Muscle layer of duodenum (tissue), 2 donors: ENCODE measurements around the gene CD200R1.
A peak's percentile ranks its signal among the peaks of the same experiment; 100 is the strongest.

ENCODE experiments used
- H3K27ac ChIP-seq: one replicate; pipeline ENCODE4 v1.7.0; 2013; ENCODE audit warnings: mild to moderate bottlenecking, low read length
- H3K27me3 ChIP-seq: one replicate; pipeline ENCODE4 v1.7.0; 2013; ENCODE audit warnings: low read depth, mild to moderate bottlenecking, control low read depth, low read length
- H3K36me3 ChIP-seq, 2 donors: one replicate each; pipeline ENCODE4 v1.7.0; 2013; ENCODE audit warnings: low read length in 2 of 2, control low read depth in 1 of 2, mild to moderate bottlenecking in 1 of 2; ENCODE audit not compliant: insufficient read depth in 2 of 2, control insufficient read depth in 1 of 2
- H3K4me1 ChIP-seq, 2 donors: one replicate each; pipeline ENCODE4 v1.7.0; 2013; ENCODE audit warnings: low read length in 2 of 2, mild to moderate bottlenecking in 2 of 2, control low read depth in 1 of 2, moderate library complexity in 1 of 2; ENCODE audit not compliant: insufficient read depth in 2 of 2, control insufficient read depth in 1 of 2
- H3K4me3 ChIP-seq, 2 donors: one replicate each; pipeline ENCODE4 v1.7.0; 2013; ENCODE audit warnings: low read length in 2 of 2, low read depth in 1 of 2, mild to moderate bottlenecking in 1 of 2
- H3K9me3 ChIP-seq, 2 donors: one replicate each; pipeline ENCODE4 v1.7.0; 2013; ENCODE audit warnings: low read length in 2 of 2, control low read depth in 1 of 2, mild to moderate bottlenecking in 1 of 2; ENCODE audit not compliant: control insufficient read depth in 1 of 2
- donor health status: healthy.

Gene CD200R1

GRCh38 chr3:113000691-113001090 lies 25.8 kb upstream of the CD200R1 start:
- Histone ChIP-seq H3K36me3 (peaks cover 40 to 55% of the 10 kb centered on the region in 2 donors), H3K27ac (no peak overlapping the region), H3K4me3 (no peak overlapping the region), H3K9me3 (no peaks in the 10 kb centered on the region), H3K4me1 (peaks cover 0 to 7% of the 10 kb centered on the region in 2 donors), H3K27me3 (no peaks in the 10 kb centered on the region)

- Histone ChIP-seq H3K27ac (no peak overlapping the region), H3K4me3 (no peak overlapping the region), H3K27me3 (no peaks in the 10 kb centered on the region), H3K36me3 (peaks cover 9 to 21% of the 10 kb centered on the region in 2 donors), H3K9me3 (no peaks in the 10 kb centered on the region), H3K4me1 (peaks cover 12 to 18% of the 10 kb centered on the region in 2 donors)
Observed at GRCh38 chr3:112995800-112996199, 20.9 kb upstream of the CD200R1 start.

- H3K9me3 ChIP-seq = no peaks in the 10 kb centered on the region
- peak within 1 kb of the TSS; percentile 72 to 84 for H3K4me3 ChIP-seq
- H3K4me1 ChIP-seq = peaks cover 12 to 18% of the 10 kb centered on the region in 2 donors
- H3K36me3 ChIP-seq = no peaks in the 10 kb centered on the region
- peak within 1 kb of the TSS; percentile 84 for H3K27ac ChIP-seq
- H3K27me3 ChIP-seq = no peaks in the 10 kb centered on the region
Observed at GRCh38 chr3:112990672-112991602, 16.0 kb upstream of the CD200R1 start, which contains the start of gene GTPBP8. Gene GTPBP8 (plus strand): TSS chr3:112990984. CDS start chr3:112991000, 16 bp downstream.

- Histone ChIP-seq H3K36me3 (no peaks in the 10 kb centered on the region), H3K9me3 (no peaks in the 10 kb centered on the region), H3K27me3 (no peaks in the 10 kb centered on the region), H3K4me1 (peaks cover 14 to 17% of the 10 kb centered on the region in 2 donors), H3K27ac (no peak overlapping the region), H3K4me3 (no peak overlapping the region)
Observed at GRCh38 chr3:112987710-112988334, 12.9 kb upstream of the CD200R1 start.

DNA sequence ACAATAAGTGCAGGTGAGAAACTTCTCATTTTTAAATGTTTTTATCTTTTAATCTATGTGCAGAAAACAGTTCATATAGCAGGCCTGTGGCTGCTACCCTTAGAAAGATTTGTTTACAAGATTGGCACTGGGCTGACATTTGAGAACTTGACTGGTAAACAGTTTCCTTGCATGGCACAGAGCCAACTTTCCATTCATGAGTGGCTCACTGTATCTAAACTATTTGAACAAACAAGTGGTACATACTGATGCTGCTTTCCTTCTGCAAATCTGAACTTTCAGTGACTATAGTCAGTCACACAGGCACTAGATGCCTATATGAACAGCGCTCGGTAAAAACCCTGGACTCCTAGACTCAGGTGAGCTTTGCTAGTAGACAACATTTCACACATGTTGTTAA lies 9.6 kb upstream of the CD200R1 start:
- Histone ChIP-seq H3K27me3 (no peaks in the 10 kb centered on the region), H3K4me3 (no peak overlapping the region), H3K36me3 (no peaks in the 10 kb centered on the region), H3K4me1 (peaks cover 0 to 6% of the 10 kb centered on the region in 2 donors), H3K27ac (no peak overlapping the region), H3K9me3 (no peaks in the 10 kb centered on the region)

DNA sequence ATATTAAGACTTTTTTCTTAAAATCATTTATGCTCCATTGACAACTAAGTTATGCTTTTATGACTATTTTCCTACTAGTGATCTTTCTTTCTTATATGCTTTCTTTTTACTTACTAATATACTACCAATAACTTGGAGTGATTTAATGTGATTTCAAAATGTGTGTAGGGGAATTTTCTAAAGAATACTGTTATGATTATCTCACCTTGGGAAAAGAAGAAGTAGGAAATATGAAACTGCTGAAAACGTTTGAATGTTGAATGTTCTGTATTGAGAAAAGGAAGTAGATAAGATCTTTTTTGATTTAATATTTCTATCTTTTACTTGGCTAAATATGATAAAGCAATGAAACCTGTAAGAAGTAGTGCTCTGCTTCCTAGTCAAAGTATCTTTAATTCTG lies 7.8 kb upstream of the CD200R1 start:
- no peak overlapping the region for H3K4me3 ChIP-seq
- peaks cover 0 to 6% of the 10 kb centered on the region in 2 donors for H3K4me1 ChIP-seq
- no peaks in the 10 kb centered on the region for H3K27me3 ChIP-seq
- H3K36me3 ChIP-seq = no peaks in the 10 kb centered on the region
- no peaks in the 10 kb centered on the region for H3K9me3 ChIP-seq
- no peak overlapping the region for H3K27ac ChIP-seq

GRCh38 chr3:112980080-112980479 lies 5.2 kb upstream of the CD200R1 start:
- H3K4me3 ChIP-seq = no peak overlapping the region

DNA sequence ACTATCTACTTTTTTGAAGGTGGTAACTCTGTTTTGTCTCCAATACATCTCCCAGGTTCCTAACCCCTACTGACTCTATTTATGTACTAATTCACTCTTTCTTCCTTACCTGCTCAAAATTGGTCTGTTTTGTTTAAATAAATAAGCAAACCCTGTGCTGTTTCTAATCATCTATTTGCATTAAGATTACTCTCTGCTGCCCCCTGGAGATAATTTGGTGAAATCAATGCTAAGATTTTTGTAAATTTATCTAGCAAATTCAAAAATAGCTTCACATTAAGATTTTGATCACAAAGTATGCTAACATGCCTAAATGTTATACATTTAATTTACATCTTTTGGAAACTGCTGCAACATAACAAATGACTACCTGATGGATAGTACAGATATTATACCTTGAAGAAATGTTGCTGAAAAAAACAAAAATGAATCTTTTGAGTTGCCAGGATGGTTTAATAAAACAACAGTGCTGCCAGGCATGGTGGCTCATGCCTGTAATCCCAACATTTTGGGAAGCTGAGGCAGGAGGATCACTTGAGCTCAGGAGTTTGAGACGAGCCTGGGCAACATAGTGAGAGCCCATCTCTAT lies 4.4 kb upstream of the CD200R1 start:
- peaks cover 0 to 1% of the 10 kb centered on the region in 2 donors for H3K4me1 ChIP-seq
- H3K27ac ChIP-seq = no peak overlapping the region
- no peaks in the 10 kb centered on the region for H3K36me3 ChIP-seq
- no peaks in the 10 kb centered on the region for H3K9me3 ChIP-seq
- no peak overlapping the region for H3K4me3 ChIP-seq
- H3K27me3 ChIP-seq = no peaks in the 10 kb centered on the region

More at GRCh38 chr3:112980080-112980479, 5.2 kb upstream of the CD200R1 start:
- Histone ChIP-seq H3K4me1 (peaks cover 0 to 6% of the 10 kb centered on the region in 2 donors), H3K36me3 (no peaks in the 10 kb centered on the region), H3K27ac (no peak overlapping the region), H3K27me3 (no peaks in the 10 kb centered on the region), H3K9me3 (no peaks in the 10 kb centered on the region)

DNA sequence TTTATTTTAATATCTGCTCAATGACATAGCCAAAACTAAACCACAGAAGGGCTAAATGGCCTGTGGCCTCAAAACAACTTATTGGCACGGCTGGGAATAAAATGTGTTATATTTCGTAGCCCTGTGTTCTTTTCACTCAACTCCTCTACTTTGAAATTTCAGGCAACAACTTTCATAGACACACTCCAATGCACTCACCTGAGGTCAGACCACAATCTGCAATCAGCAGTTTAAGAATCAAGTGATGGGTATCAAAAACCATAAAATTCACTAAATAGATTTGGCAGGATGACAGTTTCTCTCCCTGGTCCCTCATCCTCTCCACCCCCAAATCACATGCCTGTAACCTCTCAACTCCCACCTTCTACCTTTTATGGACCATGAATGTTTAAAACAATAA lies 2.0 kb upstream of the CD200R1 start:
- Histone ChIP-seq H3K27ac (no peak overlapping the region), H3K36me3 (no peaks in the 10 kb centered on the region), H3K4me3 (no peak overlapping the region), H3K4me1 (no peaks in the 10 kb centered on the region), H3K27me3 (no peaks in the 10 kb centered on the region), H3K9me3 (no peaks in the 10 kb centered on the region)

DNA sequence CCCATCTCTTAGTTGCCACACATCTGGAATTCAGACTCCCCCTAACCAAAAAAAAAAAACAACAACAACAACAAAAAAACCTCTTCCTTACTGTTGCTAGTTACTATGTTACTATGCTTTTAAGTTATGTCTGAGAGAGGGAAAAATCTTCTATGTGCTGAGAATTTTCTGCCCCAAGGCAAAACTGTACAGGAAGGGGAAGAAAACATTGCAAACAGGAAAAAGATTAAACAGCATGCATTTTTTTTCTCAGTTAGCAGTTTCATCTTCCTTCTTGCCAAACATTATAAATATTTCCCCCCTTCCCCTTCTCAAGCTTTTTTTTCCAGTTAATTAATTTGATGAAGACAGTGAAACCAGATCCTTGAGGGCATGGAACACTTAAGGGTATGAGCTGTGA lies 1.1 kb upstream of the CD200R1 start:
- Histone ChIP-seq H3K9me3 (no peaks in the 10 kb centered on the region), H3K27me3 (no peaks in the 10 kb centered on the region), H3K4me3 (no peak overlapping the region)

GRCh38 chr3:112974178-112974517 lies 755 bp downstream of the CD200R1 start:
- Histone ChIP-seq H3K4me3 (peak overlapping the region in 1 of 2 donors; percentile 45), H3K9me3 (no peaks in the 10 kb centered on the region), H3K36me3 (no peaks in the 10 kb centered on the region), H3K27ac (no peak overlapping the region), H3K4me1 (no peaks in the 10 kb centered on the region), H3K27me3 (no peaks in the 10 kb centered on the region)

More for the DNA sequence above, 1.1 kb upstream of the CD200R1 start:
- H3K36me3 ChIP-seq = no peaks in the 10 kb centered on the region
- H3K27ac ChIP-seq = no peak overlapping the region
- H3K4me1 ChIP-seq = no peaks in the 10 kb centered on the region
